Measurements from ENCODE around the gene DCAF5. TPM values are rescaled to one million over a fixed set of nuclear protein-coding genes. Genes with fewer than 3 reads are reported as not detected.
A peak's percentile ranks its signal among the peaks of the same experiment; 100 is the strongest.

DCAF5 gene
- total and polyA plus RNA-seq, 2 of the 13 experiments (the other 11 are each of a cell fraction or from before 2014, with no cell fraction given), result 13.4 to 31.6 TPM

- TF ChIP-seq ZBTB33 (CRISPR knock-in tag; IDR thresholded peaks at IDR 0.05) (no peak), NKX3-1 (CRISPR knock-in tag; IDR thresholded peaks at IDR 0.05) (no peak), CHD4 (IDR thresholded peaks at IDR 0.05; ENCODE audit: borderline replicate concordance, low read length) (no peak), HMGXB3 (CRISPR knock-in tag; IDR thresholded peaks at IDR 0.05; ENCODE audit: borderline replicate concordance) (no peak), HOXA3 (CRISPR knock-in tag; IDR thresholded peaks at IDR 0.05) (no peak), ELF3 (CRISPR knock-in tag; IDR thresholded peaks at IDR 0.05) (peak; percentile 50; the same call in 1 of the 2 replicates), ZNF563 (CRISPR knock-in tag; IDR thresholded peaks at IDR 0.05) (no peak), LBX2 (CRISPR knock-in tag; IDR thresholded peaks at IDR 0.05; ENCODE audit: borderline replicate concordance) (no peak), ZSCAN31 (CRISPR knock-in tag; IDR thresholded peaks at IDR 0.05; ENCODE audit: low read depth) (no peak), ZNF784 (CRISPR knock-in tag; IDR thresholded peaks at IDR 0.05; ENCODE audit: borderline replicate concordance) (no peak), FOSL2 (CRISPR knock-in tag; IDR thresholded peaks at IDR 0.05) (peak; percentile 95), SNAPC5 (CRISPR knock-in tag; IDR thresholded peaks at IDR 0.05; ENCODE audit: borderline replicate concordance) (no peak), NR2F1 (CRISPR knock-in tag; IDR thresholded peaks at IDR 0.05) (no peak), NFE2L1 (CRISPR knock-in tag; IDR thresholded peaks at IDR 0.05; ENCODE audit: borderline replicate concordance) (no peak), HIVEP1 (CRISPR knock-in tag; IDR thresholded peaks at IDR 0.05) (no peak), ETV5 (CRISPR knock-in tag; IDR thresholded peaks at IDR 0.05; ENCODE audit: borderline replicate concordance) (peak; percentile 70; the same call in 1 of the 2 replicates), TFAP4 (IDR thresholded peaks at IDR 0.05; ENCODE audit: borderline replicate concordance, low read depth) (peak; percentile 78; the same call in 1 of the 2 replicates), BORCS8-MEF2B (CRISPR knock-in tag; IDR thresholded peaks at IDR 0.05) (no peak)
Measured at GRCh38 chr14:69005432-69006148, 147.3 kb downstream of the DCAF5 start (continued).

Measured in HepG2 (cell line).